Superior temporal gyrus (tissue), 1 donor: ENCODE results near the gene DEXI.
"Not testable (repeated sequence)": the region's sequence is repeated elsewhere in the genome, so short reads cannot be mapped to it uniquely, and the experiment has no call there.

Experiments used
- DNase-seq: peaks from one replicate; pipeline ENCODE4 v3.0.0-alpha.2; 2016; ENCODE audit errors: extremely low spot score

Gene DEXI

DNA sequence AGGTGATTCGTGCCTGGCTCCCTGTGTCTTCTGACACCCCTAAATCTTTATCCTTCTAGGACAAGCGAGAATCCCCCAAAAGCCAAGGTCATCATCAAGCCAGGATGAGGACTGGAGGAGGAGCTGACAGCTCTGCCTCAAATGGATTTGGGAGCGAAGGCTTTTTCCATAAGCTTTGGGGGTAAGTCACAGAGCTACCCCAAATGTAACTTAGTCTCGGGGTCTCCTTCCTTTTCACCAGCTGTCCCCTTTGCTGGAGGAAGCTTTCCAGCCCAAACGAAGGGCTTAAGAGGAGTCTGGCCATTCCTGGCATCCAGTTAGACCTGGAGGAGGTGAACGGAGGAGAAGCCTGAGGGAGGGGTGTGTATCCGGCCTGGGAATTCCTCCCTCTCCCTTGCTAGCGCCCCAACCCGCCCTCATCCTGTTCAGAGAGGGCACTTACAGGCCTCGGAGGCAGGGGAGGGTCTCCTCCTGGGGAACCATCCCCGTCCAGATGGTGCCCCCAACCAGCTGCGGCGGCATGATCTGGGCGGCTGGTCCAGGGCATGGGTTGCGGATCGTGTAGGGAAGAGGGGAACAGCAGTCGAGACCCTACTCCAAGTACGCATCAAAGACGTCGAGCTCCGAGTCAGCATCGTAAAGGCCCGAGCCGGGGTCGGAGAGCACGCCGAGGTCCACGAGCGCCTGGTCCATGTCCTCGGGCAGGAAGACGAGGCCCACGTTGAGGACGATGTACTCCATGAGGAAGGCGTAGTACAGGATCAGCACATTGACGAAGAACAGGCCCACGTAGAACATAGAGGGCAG lies 938 bp downstream of the DEXI start:
- DNase-seq, result no peak

DNA sequence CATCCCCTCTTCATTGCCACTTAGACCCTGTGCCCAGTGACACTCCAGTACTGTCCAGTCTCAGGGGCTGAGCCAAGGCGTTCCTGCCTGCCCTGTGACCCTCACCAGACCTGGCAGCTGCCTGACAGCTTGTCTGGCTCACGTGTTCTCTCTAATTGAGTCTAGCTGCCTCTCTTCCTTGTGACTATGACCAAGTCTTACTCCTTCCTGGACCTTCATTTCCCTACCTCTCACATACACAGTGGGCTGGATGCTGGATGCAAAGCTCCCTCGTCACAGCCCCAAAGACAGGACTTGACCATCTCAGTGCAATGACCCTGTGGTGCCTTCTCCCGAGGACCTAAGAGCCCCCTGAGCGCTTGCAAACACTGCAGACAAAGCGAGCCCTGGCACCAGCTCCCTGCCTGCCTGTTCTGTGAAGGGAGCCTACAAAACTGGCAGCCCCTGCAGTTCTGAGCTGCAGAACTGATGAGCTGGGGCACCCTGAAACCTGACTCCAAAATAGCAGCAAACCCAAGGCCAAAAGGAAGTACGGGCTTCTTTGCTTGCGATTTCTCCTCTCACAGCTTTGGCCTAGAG lies 1.7 kb downstream of the DEXI start:
- peak; percentile 13 for DNase-seq

DNA sequence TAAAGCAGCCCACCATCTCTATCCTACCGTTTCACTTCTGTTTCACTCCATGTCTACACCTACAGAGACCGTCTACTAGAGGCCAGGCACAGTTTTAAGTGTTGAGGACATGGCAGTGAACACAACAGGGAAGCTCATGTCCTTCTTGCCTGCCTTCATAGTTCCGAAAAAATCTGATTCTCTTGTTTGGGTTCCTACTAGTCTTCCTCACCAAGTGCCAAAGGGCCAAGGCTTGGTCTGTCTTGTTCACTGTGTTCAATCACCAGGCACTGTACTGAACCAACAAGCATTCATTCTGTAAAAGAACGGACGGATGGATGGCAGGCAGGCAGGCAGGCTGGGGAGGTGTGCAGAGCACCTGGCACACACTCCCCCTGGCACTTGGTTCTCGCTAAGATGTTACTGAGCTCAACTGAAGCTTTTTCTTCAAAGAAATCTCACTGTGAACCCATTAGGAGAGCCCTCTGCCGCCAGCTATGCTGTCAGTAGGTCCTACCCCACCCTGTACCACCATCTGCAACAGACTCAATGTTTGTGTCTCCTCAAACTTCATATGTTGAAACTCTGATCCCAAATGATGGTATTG lies 2.5 kb downstream of the DEXI start:
- DNase-seq, result no peak

GRCh38 chr16:10938796-10939648 lies 3.2 kb downstream of the DEXI start:
- DNase-seq, result no peak

DNA sequence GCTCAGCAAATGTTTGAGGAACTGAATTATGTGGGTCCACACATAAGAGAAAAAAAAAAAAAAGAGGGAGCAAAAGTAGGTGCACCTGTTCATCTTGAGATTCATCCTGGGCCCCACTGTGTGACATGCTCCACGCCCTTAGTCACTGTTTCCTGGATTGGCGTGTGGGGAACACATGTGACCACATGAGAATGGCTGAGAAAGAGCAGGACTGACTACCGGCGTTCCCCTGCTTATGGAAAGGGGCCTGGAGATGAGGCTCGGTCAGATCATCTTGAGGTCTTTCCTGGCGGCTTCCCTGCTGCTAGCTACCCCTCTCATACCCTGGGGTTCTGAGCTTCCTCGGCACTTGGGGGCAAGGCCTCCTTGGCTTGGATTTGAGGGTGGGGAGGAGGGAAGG lies 3.9 kb downstream of the DEXI start:
- DNase-seq, result no peak

DNA sequence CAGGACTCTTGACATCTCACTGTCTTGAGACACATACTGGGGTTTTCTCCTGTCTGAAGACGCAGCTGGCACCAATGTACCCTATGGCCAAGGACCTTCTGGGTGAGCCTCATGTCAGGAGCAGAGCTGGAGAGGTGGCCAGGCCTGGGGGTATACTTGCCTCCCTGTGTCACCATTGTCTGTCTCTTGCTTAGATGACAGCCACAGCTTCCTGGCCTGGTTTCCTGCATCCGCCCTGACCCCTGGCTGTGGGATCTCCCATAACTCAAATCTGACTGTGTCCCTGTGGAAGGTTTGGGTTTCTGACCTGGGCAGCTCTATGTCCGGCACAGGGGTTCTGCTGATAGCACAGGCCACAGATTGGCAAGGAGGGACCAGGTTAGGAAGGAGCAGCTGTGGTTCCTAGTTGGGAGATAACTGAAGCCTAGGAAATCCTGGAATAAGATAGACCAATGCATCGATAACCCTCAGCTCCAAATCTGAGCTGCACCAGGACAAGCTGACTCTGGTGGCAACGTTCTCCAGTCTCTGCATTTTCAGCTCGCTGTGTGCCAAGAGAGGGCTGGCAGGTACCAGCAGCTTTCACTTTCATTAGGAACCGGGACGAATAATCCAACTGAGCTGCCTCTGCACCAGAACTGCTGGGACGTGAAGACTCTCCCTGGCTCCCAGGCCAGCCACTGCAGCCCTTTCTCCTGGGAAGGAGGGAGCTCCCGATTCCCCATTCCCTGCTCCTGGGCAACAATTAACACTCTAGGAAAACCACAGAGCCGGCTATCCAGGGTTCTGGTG lies 5.0 kb downstream of the DEXI start:
- no peak for DNase-seq

DNA sequence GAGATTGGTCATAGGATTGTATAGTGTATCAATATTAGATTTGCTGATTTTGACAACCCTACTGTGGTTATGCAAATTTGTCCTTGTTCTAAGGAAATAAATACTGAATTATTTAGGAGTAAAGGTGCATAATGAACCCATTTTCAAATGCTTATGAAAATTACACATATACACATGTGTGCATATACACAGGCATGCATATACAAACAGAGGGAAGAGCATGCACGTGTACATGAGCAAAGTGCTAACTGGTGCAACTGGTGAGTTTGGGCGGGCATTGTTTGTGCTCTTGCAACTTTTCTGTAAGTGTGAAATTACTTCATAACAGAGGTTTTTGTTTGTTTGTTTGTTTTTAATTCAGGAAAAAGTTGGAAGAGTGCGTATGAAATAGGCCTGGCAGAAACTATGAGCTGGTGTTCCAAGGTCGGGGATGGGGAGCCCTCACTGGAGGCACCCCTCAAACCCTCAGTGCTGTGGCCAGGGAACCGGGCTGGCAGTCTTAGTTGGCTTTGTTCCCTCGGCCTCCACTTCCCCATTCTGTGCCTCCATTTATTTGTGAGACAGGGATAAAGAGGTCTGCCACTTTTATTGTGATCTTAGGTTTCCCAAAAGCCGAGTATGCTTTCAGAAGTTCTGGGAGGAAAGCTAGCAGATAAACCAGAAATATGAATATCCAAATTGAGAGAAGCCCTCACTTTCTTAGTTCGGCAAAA lies 5.8 kb downstream of the DEXI start:
- no peak for DNase-seq

DNA sequence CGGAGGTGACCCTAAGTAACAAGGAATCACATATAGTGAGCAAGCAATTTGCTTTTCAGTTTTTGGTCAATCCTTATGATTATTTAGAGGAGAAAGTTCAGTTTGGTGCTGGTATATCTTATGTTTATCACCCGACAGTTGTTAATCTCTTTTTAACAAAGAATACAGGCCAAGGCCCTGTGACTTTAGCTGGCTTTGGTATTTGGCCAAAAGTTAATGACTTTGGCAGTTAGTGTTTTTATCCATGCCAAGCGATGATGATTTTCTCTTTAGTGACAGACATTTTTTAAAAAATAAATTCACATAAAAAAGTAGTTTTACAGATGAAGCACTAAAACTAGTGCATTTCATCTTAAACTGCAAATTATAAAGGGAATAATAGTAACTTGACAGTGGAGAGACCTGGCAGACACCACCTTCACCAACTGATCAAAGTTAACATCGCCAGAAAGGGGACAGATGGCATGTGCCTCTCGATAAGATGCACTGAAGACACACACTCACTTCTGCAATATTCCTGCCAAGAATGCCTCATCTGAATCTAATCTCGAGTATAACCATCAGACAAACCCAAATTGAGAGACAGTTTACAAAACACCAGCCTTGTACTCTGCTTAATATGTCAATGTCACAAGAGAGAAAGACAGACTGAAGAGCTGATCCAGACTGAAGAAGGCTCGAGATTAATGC lies 6.9 kb downstream of the DEXI start:
- DNase-seq, result no peak

DNA sequence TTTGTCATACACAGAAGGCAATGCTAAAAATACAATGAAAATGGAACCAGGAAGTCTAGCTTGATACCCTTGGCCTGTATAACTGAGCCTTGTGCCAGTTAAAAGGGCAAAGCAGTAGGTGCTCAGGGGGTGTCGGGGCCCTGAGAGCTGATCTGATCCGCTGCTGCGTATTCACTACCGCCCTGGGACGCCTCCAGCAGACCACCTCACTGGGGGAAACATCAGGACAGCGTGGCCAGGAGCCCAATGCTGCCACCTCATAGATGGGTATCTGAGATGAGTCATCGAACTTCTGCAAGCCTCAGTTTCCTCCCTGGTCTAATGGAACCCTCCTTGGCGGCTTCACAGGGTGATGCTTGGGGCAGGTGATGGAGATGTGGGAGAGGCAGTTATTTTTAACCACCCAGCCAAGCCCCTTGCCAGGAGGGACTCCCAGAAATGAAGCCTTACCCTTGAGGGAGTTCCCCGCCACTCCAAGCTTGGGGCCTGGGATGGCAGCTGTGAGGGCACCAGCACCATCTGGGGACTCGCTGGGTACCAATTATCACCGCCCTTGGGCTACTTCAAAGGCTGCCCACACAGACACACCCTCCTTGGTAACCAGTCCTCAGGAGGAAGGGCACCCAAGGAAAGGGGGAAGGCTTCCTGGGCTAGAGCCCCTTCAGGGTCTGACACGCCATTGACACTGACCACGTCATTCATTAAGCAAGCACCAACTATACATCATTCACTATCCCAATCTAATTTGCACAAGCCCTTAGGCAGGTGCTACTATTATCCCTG lies 7.8 kb downstream of the DEXI start:
- no peak for DNase-seq

GRCh38 chr16:10933865-10934264 lies 8.4 kb downstream of the DEXI start:
- DNase-seq, result no peak

- no peak for DNase-seq
Measured at GRCh38 chr16:10932959-10933710, 9.1 kb downstream of the DEXI start.

GRCh38 chr16:10931977-10932632 lies 10.2 kb downstream of the DEXI start:
- DNase-seq, result no peak

DNA sequence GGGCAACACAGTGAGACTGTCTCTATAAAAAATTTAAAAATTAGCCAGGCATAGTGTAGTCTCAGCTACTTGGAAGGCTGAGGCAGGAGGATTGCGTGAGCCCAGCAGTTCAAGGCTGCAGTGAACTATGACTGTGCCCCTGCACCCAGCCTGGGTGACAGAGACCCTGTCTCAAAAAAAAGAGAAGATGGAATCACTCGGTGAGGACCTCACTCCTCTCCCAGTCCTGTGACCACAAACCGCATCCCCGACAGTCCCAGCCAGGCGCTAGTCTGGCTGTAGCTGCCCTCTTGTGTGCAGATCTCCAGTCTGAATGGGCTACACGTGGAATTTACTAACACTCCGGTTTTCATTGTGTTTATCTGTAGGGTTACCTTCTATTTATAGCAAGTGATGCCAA lies 11.1 kb downstream of the DEXI start:
- no peak for DNase-seq

DNA sequence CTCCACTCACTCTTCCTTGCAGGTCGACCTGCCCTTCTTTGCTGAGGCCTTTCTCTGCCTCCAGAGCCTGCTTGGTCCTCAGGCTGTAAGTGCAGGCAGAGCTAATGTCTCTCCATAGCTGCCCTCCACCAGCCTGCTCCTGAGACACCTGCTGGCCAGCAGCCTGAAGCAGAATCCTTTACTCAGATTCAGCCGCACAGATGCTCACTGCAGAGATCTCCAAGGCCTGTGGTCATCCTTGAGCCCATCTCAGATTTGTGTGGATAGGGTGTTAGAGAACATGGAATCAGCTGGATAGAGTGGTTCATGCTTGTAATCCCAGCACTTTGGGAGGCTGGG lies 11.5 kb downstream of the DEXI start:
- no peak for DNase-seq

DNA sequence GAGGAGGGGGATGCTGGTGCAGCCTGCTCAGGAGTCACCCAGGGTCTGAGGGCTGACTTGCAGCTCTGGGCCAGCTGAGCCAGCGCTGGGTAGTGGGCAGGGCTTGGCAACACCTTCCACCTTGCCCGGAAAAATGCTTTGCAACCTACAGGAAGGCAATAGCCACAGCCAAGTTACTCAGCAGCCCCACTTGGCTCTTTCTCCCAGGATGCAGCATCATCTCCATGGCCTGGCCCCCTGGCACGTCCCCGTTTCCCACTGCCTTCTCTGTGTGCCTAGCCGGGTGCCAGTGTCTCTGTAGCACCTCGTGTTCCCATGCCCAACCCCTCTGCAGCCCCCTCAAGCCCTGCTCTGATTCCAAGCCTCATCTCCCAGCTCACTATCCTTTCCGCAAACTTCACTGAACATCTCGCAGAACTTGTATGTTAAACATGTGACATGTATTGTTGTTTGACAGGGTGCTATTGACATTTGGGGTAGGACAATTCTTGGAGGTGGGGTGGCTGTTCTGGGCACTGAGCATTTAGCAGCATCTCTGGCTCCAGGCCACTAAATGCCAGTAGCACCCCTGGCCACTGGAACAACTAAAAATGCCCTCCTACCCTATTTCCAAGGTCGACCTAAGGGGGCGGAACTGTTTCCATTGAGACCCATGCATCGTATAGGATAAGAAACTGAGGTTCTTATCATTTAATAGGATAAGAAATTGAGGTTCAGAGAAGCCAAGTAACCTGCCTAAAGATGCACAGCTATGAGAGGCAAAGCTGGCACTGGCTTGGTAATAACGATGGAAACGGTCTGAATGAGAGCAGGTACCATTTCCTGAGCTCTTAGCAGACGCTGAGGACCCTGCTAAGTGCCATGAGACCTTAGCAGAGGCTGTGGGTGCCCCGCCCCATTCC lies 12.2 kb downstream of the DEXI start:
- DNase-seq, result no peak

DNA sequence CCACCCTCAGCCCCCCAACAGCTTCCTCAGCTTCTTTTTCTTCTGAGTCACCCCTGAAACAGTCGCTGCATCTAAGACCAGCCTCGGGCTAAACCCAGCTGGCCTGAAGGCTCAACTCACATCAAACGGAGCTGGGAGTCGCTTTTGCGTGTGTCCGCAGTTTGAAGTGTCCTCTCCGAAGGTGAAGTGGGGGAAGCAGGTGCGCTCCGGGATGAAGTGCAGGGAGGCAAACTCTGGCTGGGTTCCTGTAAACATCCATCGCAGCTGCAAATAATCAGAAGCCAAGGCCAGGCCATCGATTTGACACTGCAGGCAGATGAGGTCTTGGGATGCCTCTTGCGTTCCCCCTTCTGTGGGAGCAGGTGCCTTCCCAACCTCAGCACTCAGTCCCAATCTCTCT lies 13.2 kb downstream of the DEXI start:
- DNase-seq, result not testable (repeated sequence)

GRCh38 chr16:10927497-10928112 lies 14.7 kb downstream of the DEXI start:
- no peak for DNase-seq
